Erythroblast (primary cell): ENCODE results near the gene CARNS1.

Source experiments
- GATA1 ChIP-seq: IDR thresholded peaks from 2 replicates; pipeline ENCODE4 v1.6.1; 2011; ENCODE audit warnings: low read depth, mild to moderate bottlenecking, control low read depth, low read length, moderate library complexity
- POLR2A ChIP-seq: IDR thresholded peaks from 2 replicates; pipeline ENCODE4 v1.6.1; 2011; ENCODE audit warnings: mild to moderate bottlenecking, low read length

DNA sequence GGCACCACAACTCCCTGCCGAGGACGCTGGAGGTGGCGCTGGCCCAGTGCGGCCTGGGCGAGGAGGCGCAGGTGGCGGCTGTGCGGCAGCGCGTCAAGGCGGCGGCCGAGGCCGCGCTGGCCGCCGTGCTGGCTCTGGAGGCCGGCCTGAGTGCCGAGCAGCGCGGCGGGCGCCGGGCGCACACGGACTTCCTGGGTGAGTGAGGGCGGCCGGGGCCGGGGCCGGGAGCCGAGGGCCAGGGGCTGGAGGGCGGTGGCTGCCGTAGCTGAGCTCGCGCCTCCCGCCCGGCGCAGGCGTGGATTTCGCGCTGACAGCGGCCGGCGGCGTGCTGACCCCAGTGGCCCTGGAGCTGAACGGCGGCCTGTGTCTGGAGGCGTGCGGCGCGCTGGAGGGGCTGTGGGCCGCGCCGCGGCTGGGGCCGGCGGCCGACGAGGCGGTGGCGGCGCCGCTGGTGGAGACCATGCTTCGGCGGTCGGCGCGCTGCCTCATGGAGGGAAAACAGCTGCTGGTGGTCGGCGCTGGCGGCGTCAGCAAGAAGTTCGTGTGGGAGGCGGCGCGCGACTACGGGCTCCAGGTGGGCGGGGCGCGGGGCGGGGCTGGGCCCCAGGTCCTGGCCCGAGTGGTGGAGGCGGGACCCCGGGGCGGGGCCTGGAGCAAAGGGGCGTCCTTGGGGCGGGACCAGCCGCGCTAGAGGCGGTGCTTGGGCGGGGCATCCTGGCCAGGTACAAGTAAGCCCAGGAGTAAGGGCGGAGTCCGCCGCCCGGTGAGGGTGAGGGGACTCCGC is 5.4 kb downstream of the CARNS1 start:
- TF ChIP-seq POLR2A, result peak; percentile 43
- no peak for TF ChIP-seq GATA1
